Osteoblast (primary cell): Measurements from ENCODE around the gene ZMAT5. TPM values are rescaled to one million over a fixed set of nuclear protein-coding genes. Genes with fewer than 3 reads are reported as not detected.

Source experiments
- DNase-seq: peaks from one replicate; pipeline ENCODE4 v3.0.0; 2011; ENCODE audit warnings: low spot score, mixed read lengths; ENCODE audit not compliant: insufficient read length; ENCODE audit errors: missing footprints
- H2AFZ ChIP-seq: 2 replicates; pipeline ENCODE4 v1.6.0; 2011; ENCODE audit warnings: mild to moderate bottlenecking, low read length
- H3K27ac ChIP-seq: 2 replicates; pipeline ENCODE4 v1.5.1; 2011; ENCODE audit warnings: mild to moderate bottlenecking, low read depth, low read length, moderate library complexity
- H3K27me3 ChIP-seq: 2 replicates; pipeline ENCODE4 v1.6.0; 2012; ENCODE audit warnings: mild to moderate bottlenecking, control low read depth, inconsistent platforms, low read length, moderate library complexity; ENCODE audit not compliant: insufficient read depth
- H3K36me3 ChIP-seq: 2 replicates; pipeline ENCODE4 v1.5.1; 2011; ENCODE audit warnings: mild to moderate bottlenecking, low read length, control low read depth, moderate library complexity; ENCODE audit not compliant: insufficient read depth
- H3K4me1 ChIP-seq: 2 replicates; pipeline ENCODE4 v1.5.1; 2011; ENCODE audit warnings: mild to moderate bottlenecking, low read length, control low read depth, moderate library complexity; ENCODE audit not compliant: insufficient read depth
- H3K4me2 ChIP-seq: 2 replicates; pipeline ENCODE4 v1.6.0; 2011; ENCODE audit warnings: mild to moderate bottlenecking, low read length; ENCODE audit not compliant: insufficient read depth
- H3K4me3 ChIP-seq: fragments of 200-600 bp; sonication (generic); 3 replicates; pipeline ENCODE4 v1.5.1; 2012; ENCODE audit warnings: mild to moderate bottlenecking, low read length, inconsistent platforms; ENCODE audit not compliant: insufficient read depth
- H3K79me2 ChIP-seq: 2 replicates; pipeline ENCODE4 v1.6.0; 2012; ENCODE audit warnings: mild to moderate bottlenecking, low read length, control low read depth, inconsistent platforms; ENCODE audit not compliant: insufficient read depth
- H3K9me3 ChIP-seq: 2 replicates; pipeline ENCODE4 v1.5.1; 2011; ENCODE audit warnings: low read depth, low read length, control low read depth
- H4K20me1 ChIP-seq: 2 replicates; pipeline ENCODE4 v1.6.0; 2012; ENCODE audit warnings: mild to moderate bottlenecking, low read length, control low read depth; ENCODE audit not compliant: insufficient read depth
- CTCF ChIP-seq: IDR thresholded peaks from 2 replicates; pipeline ENCODE4 v1.5.1; 2011; ENCODE audit warnings: mild to moderate bottlenecking, low read depth, low read length, moderate library complexity; ENCODE audit errors: extremely low read depth
- total RNA-seq: library from RNA; depleted of rRNA; stranded (reverse); fragments of >200 nt; gene quantifications from 2 replicates; pipeline ENCODE4 v1.2.3, GENCODE V29; 2012

ZMAT5 gene
- total RNA-seq, 1 donor, result 15.6 TPM

GRCh38 chr22:29784451-29785361, 17.9 kb upstream of the ZMAT5 start:
- DNase-seq, result peak; percentile 91
- Histone ChIP-seq H2AFZ (peak overlapping the region; percentile 58), H3K27ac (peak overlapping the region; percentile 38)

GRCh38 chr22:29782061-29782845, 15.4 kb upstream of the ZMAT5 start:
- Histone ChIP-seq H3K27me3 (no peaks in the 10 kb centered on the region), H3K4me3 (no peak overlapping the region), H3K4me2 (peak overlapping the region; percentile 31), H3K27ac (peak overlapping the region; percentile 91), H3K4me1 (peaks cover 52% of the 10 kb centered on the region), H2AFZ (peak overlapping the region; percentile 60), H3K9me3 (no peaks in the 10 kb centered on the region), H3K79me2 (no peaks in the 10 kb centered on the region), H4K20me1 (no peaks in the 10 kb centered on the region), H3K36me3 (peaks cover 4% of the 10 kb centered on the region)
- TF ChIP-seq CTCF, result no peak
- peak; percentile 76 for DNase-seq

More at GRCh38 chr22:29784451-29785361, 17.9 kb upstream of the ZMAT5 start:
- peaks cover 23% of the 10 kb centered on the region for H3K36me3 ChIP-seq
- no peaks in the 10 kb centered on the region for H4K20me1 ChIP-seq
- H3K4me2 ChIP-seq, result peak overlapping the region; percentile 50
- H3K4me3 ChIP-seq, result peak overlapping the region; percentile 7
- H3K4me1 ChIP-seq, result peaks cover 37% of the 10 kb centered on the region
- no peaks in the 10 kb centered on the region for H3K27me3 ChIP-seq
- no peaks in the 10 kb centered on the region for H3K9me3 ChIP-seq
- no peak for TF ChIP-seq CTCF
- H3K79me2 ChIP-seq, result no peaks in the 10 kb centered on the region

- Histone ChIP-seq H3K79me2 (no peaks in the 10 kb centered on the region), H4K20me1 (no peaks in the 10 kb centered on the region), H3K36me3 (no peaks in the 10 kb centered on the region), H3K27ac (peak overlapping the region; percentile 91), H2AFZ (peak overlapping the region; percentile 31), H3K9me3 (no peaks in the 10 kb centered on the region), H3K4me1 (peaks cover 52% of the 10 kb centered on the region), H3K4me3 (peak overlapping the region; percentile 19), H3K4me2 (peak overlapping the region; percentile 59), H3K27me3 (no peaks in the 10 kb centered on the region)
- no peak for TF ChIP-seq CTCF
- DNase-seq, result peak; percentile 88
Measured at GRCh38 chr22:29780748-29781676, 14.2 kb upstream of the ZMAT5 start.
